Activated CD4-positive, alpha-beta T cell treated with anti-CD3 and anti-CD28 coated beads, Interleukin-2, amount 50 U/mL, for 4 hours (primary cell): ENCODE results near the gene OR10H5.
"Not testable (repeated sequence)": the region's sequence is repeated elsewhere in the genome, so short reads cannot be mapped to it uniquely, and the experiment has no call there.

ENCODE experiments used
- DNase-seq, 2 experiments: peaks; one replicate each; pipeline ENCODE4 v3.0.0-alpha.2; 2020

The OR10H5 gene

GRCh38 chr19:15787611-15788155 is at the start of gene OR10H5:
OR10H5 (plus strand) TSS chr19:15787661; CDS start chr19:15794049, 6,388 bp downstream.
- DNase-seq: no peak

- DNase-seq: no peak
Measured at GRCh38 chr19:15737722-15738121, 49.7 kb upstream of the OR10H5 start, which contains the start of gene OR10H3. OR10H3 (plus strand) TSS chr19:15737985; CDS start chr19:15741393, 3,408 bp downstream.

DNA sequence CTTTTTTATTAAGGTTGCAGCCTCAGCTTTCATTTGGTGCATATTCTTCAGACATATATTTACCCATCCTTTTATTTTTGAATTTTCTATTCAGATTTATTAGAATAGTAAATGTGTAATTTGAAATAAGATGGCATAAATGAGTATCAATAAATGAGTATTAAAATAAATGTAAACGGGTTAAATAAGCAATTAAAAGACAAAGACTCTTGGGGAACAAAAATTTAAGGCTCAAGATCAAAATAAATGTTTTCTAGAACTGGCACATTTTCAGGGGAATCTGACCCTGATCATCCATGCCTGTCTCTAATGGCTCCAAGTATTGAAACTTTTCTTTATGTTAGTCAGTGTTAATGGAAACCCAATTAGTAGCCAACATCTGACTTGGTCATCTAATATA is 46.7 kb upstream of the OR10H5 start:
- no peak for DNase-seq

DNA sequence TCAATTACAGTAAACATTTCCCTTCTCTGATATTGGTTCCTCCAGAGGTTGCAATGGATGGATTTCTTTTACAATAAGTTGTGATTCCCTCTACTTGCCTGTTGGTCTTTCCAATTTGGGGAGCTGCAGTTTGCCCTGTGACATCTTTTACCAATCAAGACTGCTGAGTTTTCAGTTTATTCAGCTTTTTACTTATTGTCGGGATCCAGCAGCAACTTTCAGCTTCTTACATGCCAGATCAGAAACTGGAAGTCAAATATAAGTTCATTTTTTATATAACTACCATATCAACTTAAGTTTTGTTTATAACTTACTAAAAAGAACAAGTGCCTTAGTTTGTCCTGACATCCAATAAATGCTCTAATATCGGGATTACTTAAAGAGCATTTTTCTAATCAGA is 39.2 kb upstream of the OR10H5 start:
- DNase-seq: no peak

DNA sequence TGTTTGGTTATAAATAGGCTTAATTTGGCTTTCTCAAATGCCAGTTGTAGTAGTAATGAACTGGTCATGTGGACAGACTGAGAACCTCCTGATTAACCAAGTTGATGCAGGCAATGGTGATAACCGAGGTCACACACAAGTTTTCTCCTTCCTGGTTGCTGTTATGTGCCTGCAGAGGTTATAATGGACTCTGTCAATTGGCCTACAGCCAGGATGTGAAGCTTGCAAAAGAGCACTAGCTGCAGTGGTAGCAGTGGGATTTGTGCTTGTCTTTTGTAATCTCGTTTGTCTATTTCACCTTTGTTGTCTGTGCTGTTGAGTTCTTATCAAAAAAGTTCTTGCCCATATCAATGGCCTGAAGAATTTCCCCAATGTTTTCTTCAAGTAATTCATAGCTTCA is 29.1 kb upstream of the OR10H5 start:
- no peak for DNase-seq

- no peak for DNase-seq
Measured at GRCh38 chr19:15759962-15760565, 27.4 kb upstream of the OR10H5 start.

- DNase-seq: no peak
Measured at GRCh38 chr19:15769586-15769985, 17.9 kb upstream of the OR10H5 start.

DNA sequence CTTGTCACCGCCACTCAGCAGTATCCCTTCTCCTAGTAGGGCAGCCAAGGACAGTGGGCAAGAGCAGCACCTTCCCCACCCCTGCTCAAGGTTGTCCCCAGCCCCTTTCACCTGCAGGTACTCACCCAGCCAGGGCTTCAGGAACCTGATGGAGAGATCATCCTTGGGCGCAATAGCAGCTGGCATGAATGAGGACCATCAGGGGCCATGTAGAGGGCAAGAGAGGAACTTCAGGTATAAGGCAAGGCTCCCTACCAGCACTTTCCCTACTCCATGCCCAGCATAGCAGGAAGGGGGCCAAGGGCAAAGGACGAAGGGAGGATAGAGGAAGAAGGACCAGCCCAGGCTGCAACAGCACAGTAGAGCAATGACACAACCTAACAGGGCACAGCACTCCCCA is 13.3 kb upstream of the OR10H5 start:
- not testable (repeated sequence) for DNase-seq

- no peak for DNase-seq
Measured at GRCh38 chr19:15775249-15775648, 12.2 kb upstream of the OR10H5 start.

GRCh38 chr19:15776264-15776663 is 11.2 kb upstream of the OR10H5 start:
- DNase-seq: no peak

- DNase-seq: no peak
Measured at GRCh38 chr19:15776991-15777970, 10.2 kb upstream of the OR10H5 start.

- no peak for DNase-seq
Measured at GRCh38 chr19:15779756-15780476, 7.5 kb upstream of the OR10H5 start.

GRCh38 chr19:15780610-15781418 is 6.6 kb upstream of the OR10H5 start:
- DNase-seq: no peak

DNA sequence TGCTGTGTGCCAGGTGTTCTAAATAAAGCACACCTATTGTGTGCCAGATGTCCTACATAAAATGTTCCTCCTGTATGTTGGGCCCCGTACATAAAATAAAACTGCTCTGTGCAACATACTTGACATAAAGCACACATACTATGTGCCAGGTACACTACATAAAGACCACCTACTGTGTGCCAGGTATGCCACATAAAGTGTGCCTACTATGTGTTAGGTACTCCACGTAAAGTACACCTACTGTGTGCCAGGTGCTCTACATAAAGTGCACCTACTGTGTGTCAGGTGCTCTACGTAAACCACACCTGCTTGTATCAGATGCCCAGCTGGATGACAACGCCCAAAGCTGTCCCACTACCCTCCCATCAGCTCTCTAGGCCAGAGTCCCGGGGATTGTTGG is 5.8 kb upstream of the OR10H5 start:
- DNase-seq: no peak

GRCh38 chr19:15782211-15782610 is 5.2 kb upstream of the OR10H5 start:
- DNase-seq: no peak

- not testable (repeated sequence) for DNase-seq
Measured at GRCh38 chr19:15782896-15783295, 4.6 kb upstream of the OR10H5 start.

- DNase-seq: no peak
Measured at GRCh38 chr19:15788594-15789270, 1.3 kb downstream of the OR10H5 start.

GRCh38 chr19:15790096-15790495 is 2.6 kb downstream of the OR10H5 start:
- no peak for DNase-seq

DNA sequence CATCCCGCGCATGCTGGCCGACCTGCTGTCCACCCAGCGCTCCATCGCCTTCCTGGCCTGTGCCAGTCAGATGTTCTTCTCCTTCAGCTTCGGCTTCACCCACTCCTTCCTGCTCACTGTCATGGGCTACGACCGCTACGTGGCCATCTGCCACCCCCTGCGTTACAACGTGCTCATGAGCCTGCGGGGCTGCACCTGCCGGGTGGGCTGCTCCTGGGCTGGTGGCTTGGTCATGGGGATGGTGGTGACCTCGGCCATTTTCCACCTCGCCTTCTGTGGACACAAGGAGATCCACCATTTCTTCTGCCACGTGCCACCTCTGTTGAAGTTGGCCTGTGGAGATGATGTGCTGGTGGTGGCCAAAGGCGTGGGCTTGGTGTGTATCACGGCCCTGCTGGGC is 6.8 kb downstream of the OR10H5 start:
- not testable (repeated sequence) for DNase-seq

GRCh38 chr19:15810335-15810734 is 22.9 kb downstream of the OR10H5 start:
- DNase-seq: no peak

- no peak for DNase-seq
Measured at GRCh38 chr19:15811476-15811875, 24.0 kb downstream of the OR10H5 start.
